Measurements from ENCODE around the gene CCDC146.
"Not testable (repeated sequence)": the region's sequence is repeated elsewhere in the genome, so short reads cannot be mapped to it uniquely, and the experiment has no call there.

CCDC146 gene

GRCh38 chr7:77102671-77103070, 19.7 kb upstream of the CCDC146 start:
- not testable (repeated sequence) for H3K36me3 ChIP-seq (ENCODE audit: control insufficient read depth, insufficient read depth, low read length); H3K27ac ChIP-seq (ENCODE audit: low read depth, low read length); H3K4me3 ChIP-seq (ENCODE audit: low read depth, low read length); H3K27me3 ChIP-seq (ENCODE audit: control insufficient read depth, insufficient read depth, low read length); H3K4me1 ChIP-seq (ENCODE audit: control insufficient read depth, insufficient read depth, low read length); H3K9me3 ChIP-seq (ENCODE audit: control insufficient read depth, insufficient read depth, low read depth, low read length); H3K9ac ChIP-seq (ENCODE audit: low read length)

DNA sequence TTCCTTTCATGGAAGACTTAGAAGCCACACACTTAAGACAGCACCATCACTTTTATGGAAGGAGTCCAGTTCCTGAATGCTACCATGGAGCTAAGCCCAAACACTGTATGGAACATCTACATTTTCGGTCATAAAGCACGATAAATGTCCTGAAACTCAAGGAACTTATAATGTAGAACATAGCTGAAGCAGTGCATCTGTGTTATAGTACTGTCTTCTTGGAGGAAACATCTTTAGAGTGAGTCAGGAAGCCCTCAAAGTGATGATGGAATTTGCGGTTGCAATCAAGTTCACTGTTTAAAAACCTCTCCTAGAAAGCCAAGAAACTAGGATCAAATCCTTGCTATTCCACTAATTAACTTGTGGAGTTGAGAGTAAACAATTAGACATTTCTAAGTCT, 16.5 kb upstream of the CCDC146 start:
- H3K9ac ChIP-seq (ENCODE audit: low read length); H3K4me3 ChIP-seq (ENCODE audit: low read depth, low read length); H3K4me1 ChIP-seq (ENCODE audit: control insufficient read depth, insufficient read depth, low read length); H3K36me3 ChIP-seq (ENCODE audit: control insufficient read depth, insufficient read depth, low read length); H3K27me3 ChIP-seq (ENCODE audit: control insufficient read depth, insufficient read depth, low read length); H3K9me3 ChIP-seq (ENCODE audit: control insufficient read depth, insufficient read depth, low read depth, low read length); H3K27ac ChIP-seq (ENCODE audit: low read depth, low read length): not testable (repeated sequence)

GRCh38 chr7:77107659-77108058, 14.8 kb upstream of the CCDC146 start:
- not testable (repeated sequence) for H3K27ac ChIP-seq (ENCODE audit: low read depth, low read length); H3K4me1 ChIP-seq (ENCODE audit: control insufficient read depth, insufficient read depth, low read length); H3K4me3 ChIP-seq (ENCODE audit: low read depth, low read length); H3K9ac ChIP-seq (ENCODE audit: low read length); H3K36me3 ChIP-seq (ENCODE audit: control insufficient read depth, insufficient read depth, low read length); H3K27me3 ChIP-seq (ENCODE audit: control insufficient read depth, insufficient read depth, low read length); H3K9me3 ChIP-seq (ENCODE audit: control insufficient read depth, insufficient read depth, low read depth, low read length)

GRCh38 chr7:77108362-77108761, 14.1 kb upstream of the CCDC146 start:
- not testable (repeated sequence) for H3K27ac ChIP-seq (ENCODE audit: low read depth, low read length); H3K4me3 ChIP-seq (ENCODE audit: low read depth, low read length); H3K27me3 ChIP-seq (ENCODE audit: control insufficient read depth, insufficient read depth, low read length); H3K9ac ChIP-seq (ENCODE audit: low read length); H3K36me3 ChIP-seq (ENCODE audit: control insufficient read depth, insufficient read depth, low read length); H3K4me1 ChIP-seq (ENCODE audit: control insufficient read depth, insufficient read depth, low read length); H3K9me3 ChIP-seq (ENCODE audit: control insufficient read depth, insufficient read depth, low read depth, low read length)

GRCh38 chr7:77112719-77113306, 9.6 kb upstream of the CCDC146 start:
- not testable (repeated sequence) for H3K27me3 ChIP-seq (ENCODE audit: control insufficient read depth, insufficient read depth, low read length); H3K9me3 ChIP-seq (ENCODE audit: control insufficient read depth, insufficient read depth, low read depth, low read length); H3K9ac ChIP-seq (ENCODE audit: low read length); H3K36me3 ChIP-seq (ENCODE audit: control insufficient read depth, insufficient read depth, low read length); H3K4me3 ChIP-seq (ENCODE audit: low read depth, low read length); H3K4me1 ChIP-seq (ENCODE audit: control insufficient read depth, insufficient read depth, low read length); H3K27ac ChIP-seq (ENCODE audit: low read depth, low read length)

- H3K27ac ChIP-seq (ENCODE audit: low read depth, low read length); H3K27me3 ChIP-seq (ENCODE audit: control insufficient read depth, insufficient read depth, low read length); H3K9me3 ChIP-seq (ENCODE audit: control insufficient read depth, insufficient read depth, low read depth, low read length); H3K4me1 ChIP-seq (ENCODE audit: control insufficient read depth, insufficient read depth, low read length); H3K4me3 ChIP-seq (ENCODE audit: low read depth, low read length); H3K9ac ChIP-seq (ENCODE audit: low read length); H3K36me3 ChIP-seq (ENCODE audit: control insufficient read depth, insufficient read depth, low read length): not testable (repeated sequence)
These were observed 3.1 kb downstream of the CCDC146 start for GRCh38 chr7:77125486-77125885.

- H3K4me1 ChIP-seq (ENCODE audit: control insufficient read depth, insufficient read depth, low read length); H3K36me3 ChIP-seq (ENCODE audit: control insufficient read depth, insufficient read depth, low read length); H3K4me3 ChIP-seq (ENCODE audit: low read depth, low read length); H3K27ac ChIP-seq (ENCODE audit: low read depth, low read length); H3K9me3 ChIP-seq (ENCODE audit: control insufficient read depth, insufficient read depth, low read depth, low read length); H3K27me3 ChIP-seq (ENCODE audit: control insufficient read depth, insufficient read depth, low read length); H3K9ac ChIP-seq (ENCODE audit: low read length): not testable (repeated sequence)
These were observed 4.6 kb downstream of the CCDC146 start for GRCh38 chr7:77127009-77127408.

- H3K9me3 ChIP-seq (ENCODE audit: control insufficient read depth, insufficient read depth, low read depth, low read length); H3K4me1 ChIP-seq (ENCODE audit: control insufficient read depth, insufficient read depth, low read length); H3K27me3 ChIP-seq (ENCODE audit: control insufficient read depth, insufficient read depth, low read length); H3K27ac ChIP-seq (ENCODE audit: low read depth, low read length); H3K36me3 ChIP-seq (ENCODE audit: control insufficient read depth, insufficient read depth, low read length); H3K4me3 ChIP-seq (ENCODE audit: low read depth, low read length); H3K9ac ChIP-seq (ENCODE audit: low read length): not testable (repeated sequence)
These were observed 6.4 kb downstream of the CCDC146 start for GRCh38 chr7:77128582-77129410.

DNA sequence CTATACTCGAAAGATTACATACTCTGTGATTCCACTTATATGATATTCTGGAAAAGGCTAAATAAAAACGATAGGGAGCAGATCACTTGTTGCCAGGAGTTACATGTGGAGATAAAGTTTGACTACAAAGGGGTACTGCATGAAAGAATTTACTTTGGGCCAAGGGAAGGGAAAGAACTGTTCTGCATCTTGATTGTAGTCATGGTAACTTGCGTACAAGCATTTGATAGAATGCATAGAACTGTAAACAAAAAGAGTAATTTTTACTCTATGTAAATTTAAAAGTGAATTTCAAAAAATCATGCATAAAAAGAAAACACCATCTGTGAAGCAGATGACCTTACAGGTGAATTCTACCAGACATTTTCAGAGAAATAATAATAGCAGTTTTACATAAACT, 9.4 kb downstream of the CCDC146 start:
- not testable (repeated sequence) for H3K27me3 ChIP-seq (ENCODE audit: control insufficient read depth, insufficient read depth, low read length); H3K4me1 ChIP-seq (ENCODE audit: control insufficient read depth, insufficient read depth, low read length); H3K4me3 ChIP-seq (ENCODE audit: low read depth, low read length); H3K9ac ChIP-seq (ENCODE audit: low read length); H3K36me3 ChIP-seq (ENCODE audit: control insufficient read depth, insufficient read depth, low read length); H3K9me3 ChIP-seq (ENCODE audit: control insufficient read depth, insufficient read depth, low read depth, low read length); H3K27ac ChIP-seq (ENCODE audit: low read depth, low read length)

GRCh38 chr7:77138668-77139067, 16.3 kb downstream of the CCDC146 start:
- H3K9ac ChIP-seq (ENCODE audit: low read length); H3K27me3 ChIP-seq (ENCODE audit: control insufficient read depth, insufficient read depth, low read length); H3K4me3 ChIP-seq (ENCODE audit: low read depth, low read length); H3K36me3 ChIP-seq (ENCODE audit: control insufficient read depth, insufficient read depth, low read length); H3K9me3 ChIP-seq (ENCODE audit: control insufficient read depth, insufficient read depth, low read depth, low read length); H3K4me1 ChIP-seq (ENCODE audit: control insufficient read depth, insufficient read depth, low read length); H3K27ac ChIP-seq (ENCODE audit: low read depth, low read length): not testable (repeated sequence)

- not testable (repeated sequence) for H3K27ac ChIP-seq (ENCODE audit: low read depth, low read length); H3K36me3 ChIP-seq (ENCODE audit: control insufficient read depth, insufficient read depth, low read length); H3K4me1 ChIP-seq (ENCODE audit: control insufficient read depth, insufficient read depth, low read length); H3K9me3 ChIP-seq (ENCODE audit: control insufficient read depth, insufficient read depth, low read depth, low read length); H3K27me3 ChIP-seq (ENCODE audit: control insufficient read depth, insufficient read depth, low read length); H3K9ac ChIP-seq (ENCODE audit: low read length); H3K4me3 ChIP-seq (ENCODE audit: low read depth, low read length)
These were observed 17.9 kb downstream of the CCDC146 start for GRCh38 chr7:77140291-77140690.
